NOMO-1 treated with DMSO at 0.1 percent for 48 hours (cell line): ENCODE results near the gene CCND2.

Source experiments
- DNase-seq: peaks from one replicate; lab custom pipeline; 2025; ENCODE audit not compliant: unreplicated experiment; lab: John Stamatoyannopoulos, UW

The CCND2 gene

GRCh38 chr12:4256043-4256826, 17.3 kb upstream of the CCND2 start:
- DNase-seq = no peak

- no peak for DNase-seq
These were observed 16.1 kb upstream of the CCND2 start for GRCh38 chr12:4257442-4257841.

GRCh38 chr12:4259099-4259498, 14.5 kb upstream of the CCND2 start:
- DNase-seq = no peak

- no peak for DNase-seq
These were observed 11.9 kb upstream of the CCND2 start for GRCh38 chr12:4261655-4262054.

GRCh38 chr12:4265280-4265679, 8.3 kb upstream of the CCND2 start:
- DNase-seq = no peak

- DNase-seq = no peak
These were observed 6.6 kb upstream of the CCND2 start for GRCh38 chr12:4266990-4267389.

- no peak for DNase-seq
These were observed 5.7 kb upstream of the CCND2 start for GRCh38 chr12:4267704-4268328.

GRCh38 chr12:4268329-4269181, 5.0 kb upstream of the CCND2 start:
- DNase-seq = no peak

- DNase-seq = peak; percentile 37
These were observed 4.1 kb upstream of the CCND2 start for GRCh38 chr12:4269279-4269991.

- DNase-seq = no peak
These were observed 3.3 kb upstream of the CCND2 start for GRCh38 chr12:4270016-4270830.

- DNase-seq = peak; percentile 39
These were observed 2.5 kb upstream of the CCND2 start for GRCh38 chr12:4270831-4271716.

GRCh38 chr12:4271717-4272423, 1.7 kb upstream of the CCND2 start:
- peak; percentile 14 for DNase-seq

GRCh38 chr12:4272424-4273272, 914 bp upstream of the CCND2 start:
- no peak for DNase-seq

GRCh38 chr12:4273273-4273651, 300 bp upstream of the CCND2 start:
- no peak for DNase-seq

GRCh38 chr12:4274396-4275015, 944 bp downstream of the CCND2 start:
- no peak for DNase-seq

GRCh38 chr12:4275016-4275869, 1.7 kb downstream of the CCND2 start:
- DNase-seq = no peak
